GM23248 (cell line): ENCODE measurements around the gene PARP9.
"Not testable (repeated sequence)": the region's sequence is repeated elsewhere in the genome, so short reads cannot be mapped to it uniquely, and the experiment has no call there.

Experiments used
- EZH2 ChIP-seq: fragments of 200-600 bp; sonication (generic); IDR thresholded peaks from 2 replicates; pipeline ENCODE4 v1.6.1; 2018; ENCODE audit warnings: antibody characterized with exemption, mild to moderate bottlenecking; ENCODE audit not compliant: insufficient read depth, poor library complexity, severe bottlenecking
- EZH2phosphoT487 ChIP-seq: fragments of 200-600 bp; sonication (generic); IDR thresholded peaks from 2 replicates; pipeline ENCODE4 v1.6.1; 2018; ENCODE audit warnings: antibody characterized with exemption, moderate library complexity, mild to moderate bottlenecking, low read depth; ENCODE audit not compliant: insufficient read depth

- not testable (repeated sequence) for TF ChIP-seq EZH2, EZH2phosphoT487
These were observed 63.1 kb downstream of the PARP9 start for GRCh38 chr3:122500964-122501363.
